Hematopoietic multipotent progenitor cell treated with erythropoietin and hydrocortisone succinate and interleukin-3 and kit ligand, for 8 days (in vitro differentiated cells): ENCODE results near the gene GLOD5.
A peak's percentile ranks its signal among the peaks of the same experiment; 100 is the strongest.

Source experiments
- DNase-seq: peaks from one replicate; pipeline ENCODE4 v3.0.0-alpha.2; 2015

Gene GLOD5

DNA sequence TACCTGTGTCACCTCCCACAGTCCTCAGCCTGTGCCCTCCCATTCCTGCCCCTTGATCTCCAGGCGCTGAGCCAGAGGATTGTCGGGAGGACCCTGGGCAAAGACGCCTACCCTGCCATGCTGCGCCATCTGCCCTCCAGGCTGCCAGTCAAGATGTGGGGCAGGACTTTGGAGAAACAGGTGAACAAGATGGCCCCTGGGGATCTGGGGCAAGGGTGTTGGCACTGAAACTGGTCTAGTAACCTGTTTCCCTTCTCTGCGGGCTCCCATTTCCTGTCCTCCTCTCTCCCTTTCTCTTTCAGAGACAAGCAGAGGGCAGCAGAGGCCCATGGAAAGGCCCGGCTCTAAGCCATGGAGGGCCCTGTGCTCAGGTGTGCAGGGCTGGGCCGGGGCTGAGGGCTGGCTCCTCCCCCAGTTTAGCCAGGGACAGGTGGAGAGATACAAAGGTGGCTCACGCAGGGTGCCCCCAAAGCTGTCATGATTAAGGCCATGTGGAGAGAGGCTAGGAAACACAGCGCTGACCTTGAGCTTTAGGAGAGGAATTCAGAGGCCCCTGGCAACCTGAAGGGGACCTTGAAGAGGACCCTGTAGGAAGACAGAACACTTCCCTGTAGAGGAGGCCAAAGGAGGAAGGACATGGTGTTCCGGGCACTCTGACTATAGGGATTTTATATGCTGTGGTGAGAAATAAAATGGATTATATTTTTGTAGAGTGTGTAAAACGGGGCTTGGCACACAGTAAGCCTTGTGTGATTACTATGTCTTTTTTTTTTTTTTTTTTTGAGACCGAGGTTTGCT is at the start of gene GLOD5:
TSS of gene GLOD5 (plus strand) at position 74 of the 798 bp plus-strand sequence. CDS start at position 118, 44 bp downstream.
- DNase-seq: peak; percentile 50

DNA sequence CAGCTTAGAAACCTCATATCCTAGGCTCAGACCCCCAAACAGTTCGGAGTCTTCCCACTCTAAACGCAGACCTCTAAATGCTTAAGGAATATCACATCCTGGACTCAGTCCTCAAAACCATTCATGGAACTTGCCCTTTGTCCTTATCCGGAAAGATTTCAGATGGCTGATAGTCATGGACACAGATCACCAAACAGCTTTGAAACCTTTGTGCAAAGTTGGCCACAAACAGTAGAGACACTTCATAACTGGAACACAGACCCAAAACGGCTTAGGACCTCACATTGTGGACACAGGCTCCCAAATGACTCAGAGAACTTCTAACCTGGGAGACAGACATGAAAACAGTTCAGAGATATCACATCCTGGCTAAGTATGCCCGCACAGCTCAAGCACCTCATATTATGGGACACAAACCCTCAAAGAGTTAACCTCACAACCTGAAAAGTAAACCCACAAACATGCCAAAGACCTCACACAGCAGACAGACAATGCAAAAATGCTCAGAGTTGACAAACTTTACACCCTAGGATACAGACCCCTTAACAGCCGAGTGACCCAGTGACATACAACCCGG is 49.5 kb upstream of the GLOD5 start:
- DNase-seq: no peak

DNA sequence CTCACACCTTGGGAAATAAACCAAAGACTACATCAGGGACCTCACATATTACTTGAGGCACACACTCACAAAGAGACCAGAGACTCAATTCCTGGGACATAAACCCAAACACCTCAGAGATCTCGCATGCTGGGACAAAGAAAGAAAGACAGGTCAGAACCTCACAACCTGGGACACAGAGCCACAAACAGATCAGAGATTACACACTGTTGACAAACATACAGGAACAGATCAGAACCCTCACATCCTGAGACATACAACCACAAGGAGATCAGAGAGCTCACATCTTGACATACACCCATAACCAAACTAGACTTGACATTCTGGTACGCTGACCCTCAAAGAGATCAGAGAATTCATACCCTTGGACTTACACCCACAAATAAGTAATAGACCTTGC is 47.7 kb upstream of the GLOD5 start:
- DNase-seq: no peak

DNA sequence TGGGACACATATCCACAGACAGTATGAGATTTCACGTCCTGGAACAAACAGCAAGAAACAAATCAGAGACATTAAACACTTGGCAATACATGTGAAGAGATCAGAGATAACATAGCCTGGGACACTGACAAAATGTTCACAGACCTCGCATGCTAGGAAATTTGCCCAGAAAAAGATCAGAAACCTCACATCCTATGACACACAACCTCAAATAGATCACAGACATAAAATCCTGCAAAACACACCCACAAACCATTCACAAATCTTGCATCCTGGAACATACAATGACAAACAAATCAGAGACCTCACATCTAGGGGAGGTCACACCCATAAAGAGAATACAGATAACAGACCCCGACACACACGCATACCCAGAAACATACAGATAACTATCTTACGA is 47.0 kb upstream of the GLOD5 start:
- no peak for DNase-seq

DNA sequence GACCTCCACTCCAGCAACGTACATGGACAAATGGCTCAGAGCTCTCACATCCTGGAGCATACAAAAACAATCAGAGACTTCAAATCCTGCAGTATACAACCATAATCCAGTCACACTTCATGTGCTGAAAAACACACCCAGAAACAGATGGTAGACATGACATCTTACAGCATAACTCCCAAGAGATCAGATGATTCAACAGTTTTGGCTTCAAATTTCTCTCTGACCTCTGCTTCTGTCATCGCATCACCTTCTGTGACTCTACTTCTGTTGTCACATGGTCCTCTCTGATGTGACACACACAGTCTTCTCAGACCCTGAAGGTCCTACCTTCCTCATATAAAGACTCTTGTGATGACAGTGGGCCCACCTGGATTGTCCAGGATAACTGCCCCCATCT is 46.5 kb upstream of the GLOD5 start:
- peak; percentile 20 for DNase-seq

DNA sequence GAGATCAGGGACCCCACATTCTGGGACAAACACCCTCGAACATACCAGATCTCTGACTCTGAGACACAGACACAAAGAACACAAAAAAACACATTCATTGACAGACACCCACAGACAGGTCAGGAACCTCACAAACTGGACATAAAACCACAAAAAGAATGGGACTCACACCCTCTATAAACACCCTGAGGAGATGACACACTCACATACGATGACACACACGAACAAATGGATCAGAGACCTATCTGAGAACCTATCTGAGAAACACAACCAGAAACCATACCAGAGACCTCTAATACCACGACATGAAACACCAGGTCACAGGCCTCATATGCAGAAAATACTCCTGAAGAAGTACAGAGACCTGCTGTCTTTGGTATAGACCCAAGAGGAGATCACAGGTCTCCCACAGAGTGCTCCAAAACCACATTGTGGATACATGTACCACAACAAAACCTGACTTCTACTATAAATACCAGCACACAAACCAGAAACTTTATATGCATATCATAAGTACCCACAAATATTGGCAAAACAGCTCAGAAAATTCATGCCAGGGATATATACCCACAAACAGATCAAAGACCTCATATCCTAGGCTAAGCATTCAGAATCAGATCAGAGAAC is 45.6 kb upstream of the GLOD5 start:
- no peak for DNase-seq

DNA sequence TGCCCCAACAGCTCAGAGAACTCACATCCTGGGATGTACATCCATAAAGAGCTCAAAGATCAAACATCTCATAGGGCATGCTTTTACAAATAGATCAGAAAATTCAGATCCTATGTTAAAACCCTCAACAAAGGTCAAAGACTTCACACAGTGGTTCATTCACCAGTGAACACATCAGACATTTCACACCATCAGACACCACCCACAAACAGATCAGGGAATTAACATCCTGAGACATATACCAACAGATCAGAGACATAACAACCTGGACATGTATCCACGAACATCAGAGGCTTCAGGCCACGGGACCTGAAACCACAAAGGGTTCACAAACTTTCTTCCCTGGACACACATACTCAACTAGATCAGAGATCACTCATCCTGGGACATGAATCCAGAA is 41.6 kb upstream of the GLOD5 start:
- no peak for DNase-seq

DNA sequence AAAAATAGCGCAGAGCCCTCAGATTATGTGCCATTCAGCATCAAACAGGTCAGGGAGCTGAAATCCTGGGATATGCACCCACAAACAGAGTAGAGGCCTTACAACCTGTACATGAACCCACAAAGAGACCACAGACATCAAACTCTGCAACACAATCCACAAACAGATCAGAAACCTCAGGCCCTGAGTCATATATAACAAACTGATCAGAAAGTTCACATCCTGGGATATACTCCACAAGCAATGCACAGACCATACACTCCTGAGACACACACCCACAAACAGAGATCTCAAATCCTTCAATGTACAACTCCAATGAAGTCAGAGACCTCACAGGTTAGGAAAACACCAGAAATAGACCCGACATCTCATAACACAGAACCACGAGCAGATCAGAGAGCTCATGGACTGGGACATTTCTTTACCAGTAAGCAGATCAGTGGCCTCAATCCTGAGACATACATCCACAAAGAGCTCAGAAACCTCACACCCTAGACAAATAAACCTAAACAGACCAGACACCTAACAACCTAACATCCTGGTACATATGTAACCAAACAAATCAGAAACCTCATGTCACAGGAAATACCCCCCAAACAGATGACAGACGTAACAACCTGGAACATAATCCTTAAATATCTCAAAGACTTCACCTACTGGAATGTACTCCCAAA is 40.8 kb upstream of the GLOD5 start:
- no peak for DNase-seq

DNA sequence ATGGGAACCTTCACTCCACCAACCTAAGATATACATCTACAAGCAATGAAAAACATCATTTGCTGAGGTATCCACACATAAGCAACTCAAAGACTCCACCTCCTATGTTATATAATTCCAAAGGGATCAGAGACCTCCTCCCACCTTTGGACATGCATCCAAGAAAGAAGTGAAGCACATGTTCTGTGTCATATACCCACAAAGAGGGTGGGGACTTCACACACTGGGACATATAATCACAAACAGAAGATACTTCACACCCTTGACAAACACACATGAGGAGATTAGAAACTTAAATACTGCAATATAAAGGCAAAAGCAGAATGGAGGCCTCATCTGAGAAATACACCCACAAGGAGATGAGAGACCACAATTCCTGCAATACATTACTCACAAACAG is 39.6 kb upstream of the GLOD5 start:
- DNase-seq: no peak

DNA sequence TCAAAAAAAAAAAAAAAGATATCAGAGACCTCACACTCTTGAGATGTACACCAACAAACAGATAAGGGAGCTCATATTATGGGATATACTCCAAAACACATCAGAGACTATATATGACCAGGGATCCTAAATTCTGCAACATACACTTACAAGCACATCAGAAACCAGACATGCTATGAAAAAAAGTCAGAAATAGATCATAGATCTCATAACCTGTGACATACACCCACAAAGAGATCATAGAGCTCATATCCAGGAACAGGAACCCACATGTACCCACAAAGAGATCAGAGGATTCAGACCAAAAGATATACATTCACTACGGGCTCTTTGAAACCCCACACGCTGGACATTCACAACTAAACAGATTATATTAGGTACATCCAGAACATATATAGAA is 35.0 kb upstream of the GLOD5 start:
- no peak for DNase-seq

DNA sequence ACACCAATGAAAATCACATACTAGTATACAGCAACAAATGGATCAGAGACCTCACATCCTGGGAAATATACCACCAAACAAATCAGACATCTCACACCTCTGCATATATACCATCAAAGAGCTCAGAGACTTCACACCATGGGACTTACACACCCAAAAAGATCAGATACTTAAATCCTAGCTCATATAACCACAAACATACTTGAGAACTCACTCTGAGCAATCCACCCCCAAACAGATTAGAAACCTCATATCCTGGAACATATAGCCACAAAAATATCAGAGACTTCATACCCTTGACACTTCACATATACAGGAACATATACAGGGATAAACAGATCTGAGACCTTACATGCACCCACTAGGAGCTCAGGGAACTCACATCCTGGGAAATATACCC is 32.9 kb upstream of the GLOD5 start:
- no peak for DNase-seq

DNA sequence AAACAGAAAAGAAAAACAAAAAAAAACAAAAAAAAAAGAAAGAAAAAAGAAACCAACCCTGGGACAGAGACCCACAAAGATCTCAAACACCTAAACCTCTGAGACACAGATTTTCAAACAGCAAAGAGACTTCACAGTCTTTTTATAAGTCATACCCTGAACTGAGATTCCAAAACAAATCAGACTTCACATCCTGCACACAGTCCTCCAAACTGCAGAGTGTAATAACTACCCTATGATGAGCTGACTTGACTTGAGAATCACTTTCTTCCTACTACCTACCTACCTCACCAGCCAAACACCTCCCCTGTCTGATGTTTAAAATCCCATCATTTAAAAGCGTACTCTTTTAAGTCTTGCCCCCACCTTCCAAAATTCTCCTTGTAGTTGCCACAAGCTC is 25.2 kb upstream of the GLOD5 start:
- DNase-seq: no peak

DNA sequence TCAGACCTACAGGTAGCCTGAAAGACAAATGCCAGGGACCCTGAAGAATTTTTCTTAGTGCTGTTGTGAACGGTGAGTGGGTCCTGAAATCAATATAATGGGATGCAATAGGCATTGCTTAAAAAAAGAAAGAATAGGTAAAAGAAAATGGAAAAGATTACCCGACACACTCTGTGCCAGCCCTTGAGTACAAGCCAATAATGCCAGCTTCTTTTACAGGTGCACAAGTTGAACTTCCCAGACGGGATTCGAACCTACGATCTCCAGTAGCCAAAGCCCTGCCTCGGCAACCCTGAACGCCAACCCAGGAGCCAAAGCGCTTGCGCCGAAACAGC is 24.7 kb upstream of the GLOD5 start:
- DNase-seq: no peak

DNA sequence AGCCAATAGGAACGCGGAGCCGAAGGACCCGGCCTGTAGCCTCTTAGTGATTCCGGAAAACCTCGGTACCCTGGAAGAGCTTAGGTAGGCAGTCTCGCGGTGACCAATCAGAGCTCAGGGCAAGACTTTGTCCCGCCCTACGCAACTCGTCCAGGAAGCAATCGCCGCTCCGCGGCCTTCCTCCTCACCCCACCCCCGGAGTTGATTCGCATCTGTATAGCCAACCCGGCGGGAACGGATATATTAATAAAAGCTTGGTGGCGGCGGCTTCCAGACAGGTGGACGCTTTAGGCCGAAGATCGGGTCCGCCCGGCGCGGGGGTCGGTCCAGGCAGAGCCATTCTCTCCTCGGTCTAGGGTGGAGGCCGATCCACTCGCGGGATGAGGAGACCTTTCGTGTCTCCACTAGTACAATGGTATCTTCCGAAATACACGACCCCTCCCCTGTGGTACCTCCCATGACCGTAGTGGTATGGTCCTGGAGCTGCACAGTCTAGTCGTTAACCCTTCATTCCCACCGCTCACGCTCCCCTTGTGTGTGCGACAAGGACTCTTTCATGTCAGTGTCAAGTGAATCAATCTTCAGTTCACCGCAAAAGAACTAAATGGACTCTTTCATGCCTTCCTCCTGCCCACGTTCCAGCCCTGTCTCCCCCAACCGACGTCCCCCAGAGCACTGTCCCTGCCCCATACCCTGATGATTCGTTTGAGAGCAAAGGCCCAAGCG is 24.2 kb upstream of the GLOD5 start:
- peak; percentile 97 for DNase-seq

DNA sequence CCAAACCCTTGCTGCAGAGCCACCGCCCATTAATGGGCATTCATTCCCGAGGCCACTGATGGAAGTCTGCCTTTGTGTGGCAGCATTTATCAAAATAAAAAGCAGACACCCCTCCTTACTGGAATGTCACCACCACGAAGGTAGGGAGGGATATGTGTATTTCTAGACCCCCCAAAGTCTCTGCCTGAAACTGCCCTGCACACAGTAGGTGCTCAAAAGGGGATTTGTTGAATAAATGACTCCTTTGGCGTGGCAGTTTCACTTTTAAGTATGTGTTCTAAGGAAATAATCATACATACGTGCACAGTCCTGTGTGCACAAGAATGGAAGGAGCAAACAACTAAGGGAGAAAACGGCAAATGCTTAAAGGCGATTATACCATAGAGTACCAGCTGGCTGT is 23.6 kb upstream of the GLOD5 start:
- no peak for DNase-seq

DNA sequence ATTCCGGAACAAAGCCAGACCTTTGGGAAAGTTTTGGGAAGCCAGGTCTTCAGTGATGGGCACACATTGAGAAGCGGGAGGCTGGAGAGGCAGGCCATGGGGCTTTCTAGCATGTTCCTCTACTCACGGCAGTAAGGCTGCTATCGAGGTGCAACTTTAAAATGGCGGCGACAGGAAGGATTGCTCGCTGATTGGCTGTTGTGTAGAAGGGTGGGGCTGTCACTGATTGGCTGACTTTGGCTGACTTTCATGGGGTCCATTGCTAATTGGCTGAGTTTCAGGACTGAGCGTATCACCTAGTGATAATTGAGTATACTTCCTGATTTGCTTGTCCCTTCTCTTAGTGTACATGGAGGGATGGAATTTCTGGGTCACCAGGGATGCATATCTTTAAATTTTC is 19.7 kb upstream of the GLOD5 start:
- no peak for DNase-seq

DNA sequence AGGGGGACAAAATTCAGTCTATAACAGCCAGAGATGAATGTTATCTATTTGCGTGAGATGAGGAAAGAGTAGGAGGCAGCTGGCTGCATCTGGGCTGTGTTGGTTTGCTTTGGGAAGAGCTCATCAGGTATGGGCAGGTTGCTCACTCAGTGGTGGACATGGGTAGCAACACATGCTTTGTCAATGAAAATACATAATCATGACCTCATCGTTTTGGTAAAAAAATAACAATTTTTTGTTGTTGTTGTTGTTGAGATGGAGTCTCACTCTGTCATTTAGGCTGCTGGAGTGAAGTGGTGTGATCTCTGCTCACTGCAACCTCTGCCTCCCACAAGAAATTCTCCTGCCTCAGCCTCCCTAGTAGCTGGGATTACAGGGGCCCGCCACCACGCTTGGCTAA is 16.3 kb upstream of the GLOD5 start:
- DNase-seq: no peak

DNA sequence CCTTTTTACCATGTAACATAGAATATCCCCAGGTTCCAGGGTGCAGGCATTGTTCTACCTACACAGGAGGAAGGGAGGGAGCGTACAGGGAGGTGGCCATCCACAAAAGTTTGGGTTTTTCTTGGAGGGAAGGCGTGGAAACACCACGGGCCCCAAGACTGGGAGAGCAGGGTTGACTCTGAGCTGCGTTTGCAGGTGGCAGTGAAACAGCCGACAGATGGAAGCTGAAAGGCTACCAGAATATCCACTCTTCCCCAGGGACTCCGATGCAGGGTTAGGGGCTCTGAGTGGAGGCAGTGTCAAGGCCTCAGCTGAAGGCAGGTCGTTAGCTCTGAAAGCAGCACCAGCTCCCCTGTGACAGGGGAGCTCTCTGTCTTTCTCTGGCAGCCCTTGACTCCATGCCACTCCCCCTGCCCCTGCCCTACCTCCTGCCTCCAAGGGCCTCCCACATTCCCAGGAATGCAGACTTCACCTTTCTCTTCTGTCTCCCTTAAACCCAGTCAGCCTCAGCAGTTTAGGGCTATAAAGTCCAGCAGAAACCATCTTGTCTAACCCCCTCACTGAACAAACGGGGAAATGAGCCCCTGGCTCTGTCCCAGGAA is 14.0 kb upstream of the GLOD5 start:
- no peak for DNase-seq

DNA sequence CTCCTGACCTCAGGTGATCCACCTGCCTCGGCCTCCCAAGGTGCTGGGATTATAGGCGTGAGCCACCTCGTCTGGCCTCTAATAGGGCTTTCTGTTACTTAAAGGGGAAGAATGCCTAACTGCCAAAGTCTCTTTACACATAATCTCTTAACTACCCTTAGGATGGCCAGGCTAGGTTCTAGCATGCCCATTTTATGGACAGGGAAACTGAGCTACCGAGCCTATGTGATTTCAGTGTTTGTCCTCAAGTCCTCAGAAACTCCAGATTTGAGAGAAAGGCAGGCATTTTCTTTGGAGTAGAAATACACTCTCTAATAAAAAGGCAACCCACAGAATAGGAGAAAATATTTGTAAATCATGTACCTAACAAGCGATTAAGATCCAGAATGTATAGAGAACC is 12.4 kb upstream of the GLOD5 start:
- no peak for DNase-seq

DNA sequence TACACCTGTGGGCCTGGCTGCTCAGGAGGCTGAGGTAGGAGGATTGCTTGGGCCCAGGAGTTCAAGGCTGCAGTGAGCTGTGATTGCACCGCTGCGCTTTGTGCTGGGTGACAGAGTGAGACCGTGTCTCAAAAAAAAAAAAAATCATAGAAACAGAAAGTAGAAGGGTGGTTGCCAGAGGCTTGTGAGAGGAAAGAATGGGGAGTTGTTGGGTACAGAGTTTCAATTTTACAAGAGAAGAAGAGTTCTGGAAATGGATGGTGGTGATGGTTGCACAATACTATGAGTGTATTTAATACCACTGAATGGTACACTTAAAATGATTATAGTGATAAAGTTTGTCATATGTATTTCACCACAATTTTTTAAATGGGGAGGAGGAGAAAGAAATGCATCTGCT is 10.2 kb upstream of the GLOD5 start:
- DNase-seq: no peak

DNA sequence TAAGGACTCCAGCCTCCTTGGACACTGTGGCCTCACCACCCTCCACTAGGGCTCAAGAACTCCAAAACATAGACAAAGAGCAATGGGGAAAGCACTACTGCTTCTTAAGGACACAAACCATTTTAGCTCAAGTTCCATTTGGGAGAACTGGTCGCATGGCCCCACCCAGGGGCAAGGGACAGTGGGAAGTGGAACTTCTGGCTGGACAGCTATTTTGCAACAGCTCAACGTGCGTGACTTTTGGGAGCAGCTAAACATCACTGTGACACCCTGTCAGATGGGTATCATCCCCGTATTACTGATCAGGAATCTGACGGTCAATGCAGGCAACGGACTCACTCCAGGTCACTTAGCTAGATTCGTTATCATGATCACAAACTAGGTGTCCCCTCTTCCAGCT is 9.0 kb upstream of the GLOD5 start:
- no peak for DNase-seq

DNA sequence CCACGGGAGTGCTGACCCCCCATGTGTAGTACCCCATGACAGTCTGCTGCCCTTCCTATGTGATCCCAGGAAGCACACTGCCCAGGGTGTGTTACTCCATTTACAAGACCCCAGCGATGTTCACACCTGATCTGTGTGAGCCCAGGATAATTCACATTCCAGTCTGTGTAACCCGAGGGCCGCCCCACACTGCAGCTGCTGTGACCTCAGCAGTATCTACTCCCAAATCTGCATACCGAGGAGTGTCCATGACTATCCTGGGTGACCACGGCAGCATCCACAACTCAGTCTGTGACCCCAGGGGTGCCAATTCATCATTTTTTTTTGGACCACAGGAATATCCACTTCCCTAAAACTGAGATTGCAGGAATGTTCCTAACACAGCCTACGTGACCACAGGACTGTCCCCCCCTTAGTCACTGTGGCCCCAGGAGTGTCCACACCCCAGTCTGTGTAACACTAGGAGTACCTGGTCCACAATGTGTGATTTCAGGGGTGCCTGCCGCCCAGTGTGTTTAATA is 7.8 kb upstream of the GLOD5 start:
- DNase-seq: no peak

DNA sequence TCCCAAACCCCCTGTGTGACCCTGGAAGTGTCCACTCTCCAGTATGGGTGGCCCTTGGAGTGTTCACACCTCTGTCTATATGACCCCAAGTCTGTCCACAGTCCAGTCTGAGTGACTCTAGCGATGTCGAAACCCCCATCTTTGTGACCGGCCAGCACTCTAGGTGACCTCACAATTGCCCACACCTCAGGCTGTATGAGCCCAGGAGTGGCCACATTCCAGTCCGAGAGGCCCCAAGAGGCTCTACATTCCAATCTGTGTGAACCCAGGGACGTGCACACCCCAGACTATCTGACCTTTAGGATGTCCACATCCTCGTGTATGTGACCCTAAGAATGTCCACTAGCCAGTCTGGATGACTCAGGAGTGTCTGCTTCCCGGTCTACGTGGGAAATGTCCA is 7.3 kb upstream of the GLOD5 start:
- DNase-seq: no peak
